Gastroesophageal sphincter (tissue), 4 donors: ENCODE results near the gene SAMD4B. TPM values are rescaled to one million over a fixed set of nuclear protein-coding genes. Genes with fewer than 3 reads are reported as not detected.

Experiments
- ATAC-seq: fragments of 150-250 bp; one replicate; pipeline ENCODE4 v1.9.1; 2016; ENCODE audit warnings: mild to moderate bottlenecking, moderate library complexity
- H3K27ac ChIP-seq, 4 donors: fragments of 200-600 bp; sonication (generic) in 3 of 4; 1 replicate in 3 of 4; 2 replicates in 1 of 4; pipeline ENCODE4 v1.5.1; 2016 to 2019
- H3K27me3 ChIP-seq: fragments of 200-600 bp; sonication (generic); one replicate; pipeline ENCODE4 v1.5.1; 2019
- H3K36me3 ChIP-seq, 2 donors: fragments of 200-600 bp; sonication (generic); one replicate each; pipeline ENCODE4 v1.5.1; 2019; ENCODE audit warnings: control low read depth in 1 of 2
- H3K4me1 ChIP-seq, 3 donors: fragments of 200-600 bp; sonication (generic); 1 replicate in 2 of 3; 2 replicates in 1 of 3; pipeline ENCODE4 v1.5.1; 2016 to 2019; ENCODE audit warnings: control low read depth in 2 of 3
- H3K4me3 ChIP-seq, 2 donors: fragments of 200-600 bp; sonication (generic); one replicate each; pipeline ENCODE4 v1.5.1; 2019; ENCODE audit warnings: mild to moderate bottlenecking in 1 of 2, moderate library complexity in 1 of 2
- H3K9me3 ChIP-seq, 3 donors: fragments of 200-600 bp; sonication (generic); one replicate each; pipeline ENCODE4 v1.5.1; 2017 to 2019; ENCODE audit warnings: control low read depth in 2 of 3
- EP300 ChIP-seq: sonication (generic); formaldehyde crosslinking; IDR thresholded peaks from one replicate; pipeline ENCODE4 v1.6.1; 2017; ENCODE audit warnings: antibody characterized with exemption, mild to moderate bottlenecking
- POLR2A ChIP-seq, 2 donors: fragments of 450-650 bp; IDR thresholded peaks; one replicate each; pipeline ENCODE4 v1.6.1; 2017; ENCODE audit warnings: antibody characterized with exemption in 2 of 2, mild to moderate bottlenecking in 2 of 2, moderate library complexity in 1 of 2
- POLR2AphosphoS5 ChIP-seq: sonication (generic); formaldehyde crosslinking; IDR thresholded peaks from one replicate; pipeline ENCODE4 v1.6.1; 2017; ENCODE audit warnings: antibody characterized with exemption
- WGBS, 2 donors: methylation state at CpG; one replicate each; pipeline ENCODE4 v1.1.5; 2018; ENCODE audit warnings: low coverage in 1 of 2; 5-methylcytosine and 5-hydroxymethylcytosine counted together
- total RNA-seq, 4 donors: library from RNA; depleted of rRNA; stranded (reverse); fragments of >200 nt; gene quantifications; one replicate each; pipeline ENCODE4 v1.1.0, GENCODE V29; 2016
- TF ChIP-seq, protein P1 (sequence below), 4 experiments: fragments of 200-600 bp in 2 of 4; fragments of 450-650 bp in 2 of 4; sonication (generic) in 1 of 4; IDR thresholded peaks; one replicate each; pipeline ENCODE4 v1.5.1; 2017 to 2019; ENCODE audit warnings: antibody characterized with exemption in 4 of 4, mild to moderate bottlenecking in 2 of 4, moderate library complexity in 2 of 4

Gene SAMD4B
- total RNA-seq, 4 donors from 2014 or later = 68.2 to 121 (median 92.8) TPM

DNA sequence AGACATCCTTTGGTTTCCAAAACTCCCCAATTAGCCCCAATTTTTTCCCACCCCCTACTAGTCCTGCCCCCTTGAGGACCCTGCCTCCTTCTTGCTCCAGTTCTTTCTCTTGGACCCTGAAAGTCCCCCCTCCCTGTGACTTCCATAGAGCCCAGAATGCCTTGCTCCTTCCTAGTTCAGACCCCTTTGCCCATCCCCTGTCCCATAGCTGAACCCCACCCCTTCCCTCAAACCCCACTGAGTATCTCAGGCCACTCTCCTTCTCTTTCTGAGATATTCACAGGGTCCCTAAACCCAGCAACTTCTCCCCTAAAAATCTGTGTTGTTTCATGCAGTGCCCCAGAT is 20.4 kb upstream of the SAMD4B start:
- Histone ChIP-seq H3K27ac (no peak overlapping the region), H3K27me3 (peaks cover 5% of the 10 kb centered on the region), H3K36me3 (no peaks in the 10 kb centered on the region), H3K4me1 (peaks cover 0 to 12% (median 6%) of the 10 kb centered on the region in 3 donors), H3K4me3 (no peak overlapping the region), H3K9me3 (no peaks in the 10 kb centered on the region)
- ATAC-seq = no peak
- TF ChIP-seq EP300 (no peak), POLR2A (IDR thresholded peaks at IDR 0.05) (no peak), POLR2AphosphoS5 (no peak)
- TF ChIP-seq, protein P1, sequence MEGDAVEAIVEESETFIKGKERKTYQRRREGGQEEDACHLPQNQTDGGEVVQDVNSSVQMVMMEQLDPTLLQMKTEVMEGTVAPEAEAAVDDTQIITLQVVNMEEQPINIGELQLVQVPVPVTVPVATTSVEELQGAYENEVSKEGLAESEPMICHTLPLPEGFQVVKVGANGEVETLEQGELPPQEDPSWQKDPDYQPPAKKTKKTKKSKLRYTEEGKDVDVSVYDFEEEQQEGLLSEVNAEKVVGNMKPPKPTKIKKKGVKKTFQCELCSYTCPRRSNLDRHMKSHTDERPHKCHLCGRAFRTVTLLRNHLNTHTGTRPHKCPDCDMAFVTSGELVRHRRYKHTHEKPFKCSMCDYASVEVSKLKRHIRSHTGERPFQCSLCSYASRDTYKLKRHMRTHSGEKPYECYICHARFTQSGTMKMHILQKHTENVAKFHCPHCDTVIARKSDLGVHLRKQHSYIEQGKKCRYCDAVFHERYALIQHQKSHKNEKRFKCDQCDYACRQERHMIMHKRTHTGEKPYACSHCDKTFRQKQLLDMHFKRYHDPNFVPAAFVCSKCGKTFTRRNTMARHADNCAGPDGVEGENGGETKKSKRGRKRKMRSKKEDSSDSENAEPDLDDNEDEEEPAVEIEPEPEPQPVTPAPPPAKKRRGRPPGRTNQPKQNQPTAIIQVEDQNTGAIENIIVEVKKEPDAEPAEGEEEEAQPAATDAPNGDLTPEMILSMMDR (IDR thresholded peaks at IDR 0.05) = no peak

- no peak overlapping the region for H3K27ac ChIP-seq
- no peak overlapping the region for H3K4me3 ChIP-seq
- TF ChIP-seq POLR2A (IDR thresholded peaks at IDR 0.05) = no peak
- TF ChIP-seq POLR2AphosphoS5 = no peak
- TF ChIP-seq EP300 = no peak
- TF ChIP-seq, protein P1 (IDR thresholded peaks at IDR 0.05) = no peak
- no peak for ATAC-seq
- 82 to 88% methylated on average over 5 of the region's 5 CpGs for WGBS, 2 donors
- peaks cover 11% of the 10 kb centered on the region for H3K27me3 ChIP-seq
- no peaks in the 10 kb centered on the region for H3K36me3 ChIP-seq
- no peaks in the 10 kb centered on the region for H3K9me3 ChIP-seq
- peaks cover 0 to 22% (median 6%) of the 10 kb centered on the region in 3 donors for H3K4me1 ChIP-seq
Measured at GRCh38 chr19:39324242-39324842, 17.9 kb upstream of the SAMD4B start.

DNA sequence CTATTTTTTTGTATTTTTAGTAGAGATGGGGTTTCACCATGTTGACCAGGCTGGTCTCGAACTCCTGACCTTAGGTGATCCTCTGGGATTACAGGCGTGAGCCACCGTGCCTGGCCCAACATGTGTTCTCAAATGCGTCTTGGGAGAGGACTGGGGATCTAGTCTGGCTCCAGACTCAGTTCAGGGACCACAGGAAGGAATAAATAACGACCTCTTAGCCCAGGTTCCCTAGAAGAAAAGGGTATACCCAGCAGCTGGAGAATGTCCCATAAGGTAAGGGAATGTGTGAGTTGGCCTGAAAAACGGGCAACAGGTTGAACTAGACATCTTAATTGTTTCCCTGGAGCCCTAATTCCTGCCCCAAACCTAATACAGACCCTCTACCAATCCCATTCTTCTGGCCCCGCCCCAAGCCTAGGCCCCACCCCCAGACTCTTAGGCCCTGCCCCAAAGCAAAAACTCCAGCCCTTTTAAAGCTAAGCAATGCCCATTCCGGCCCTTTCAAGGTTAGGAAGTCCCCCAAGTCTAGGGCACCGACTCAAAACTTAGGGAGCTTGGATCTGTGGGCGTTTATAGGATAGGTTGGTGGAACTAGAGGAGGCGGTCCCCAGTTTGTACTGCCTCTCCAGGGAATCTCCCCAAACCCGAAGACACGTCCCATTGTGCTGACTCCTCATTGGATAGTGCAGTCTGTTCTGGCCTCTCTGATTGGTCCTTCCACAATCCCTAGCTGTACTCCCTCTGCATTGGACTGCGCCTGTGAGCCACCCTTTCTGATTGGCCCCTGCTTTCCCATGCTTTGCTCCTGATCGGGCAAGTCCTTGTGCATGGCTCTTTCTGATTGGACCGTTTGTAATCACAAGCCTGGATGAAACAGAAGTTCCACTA is 16.2 kb upstream of the SAMD4B start:
- no peaks in the 10 kb centered on the region for H3K36me3 ChIP-seq
- no peak overlapping the region for H3K4me3 ChIP-seq
- H3K27me3 ChIP-seq = peaks cover 6% of the 10 kb centered on the region
- ATAC-seq = no peak
- TF ChIP-seq POLR2AphosphoS5 (no peak), EP300 (no peak), POLR2A (IDR thresholded peaks at IDR 0.05) (no peak)
- TF ChIP-seq, protein P1 (IDR thresholded peaks at IDR 0.05) = no peak
- WGBS, 2 donors = 66 to 83% methylated on average over 5 to 8 of the region's 16 CpGs
- peaks cover 0 to 10% (median 0%) of the 10 kb centered on the region in 3 donors for H3K4me1 ChIP-seq
- no peaks in the 10 kb centered on the region for H3K9me3 ChIP-seq
- no peak overlapping the region for H3K27ac ChIP-seq

DNA sequence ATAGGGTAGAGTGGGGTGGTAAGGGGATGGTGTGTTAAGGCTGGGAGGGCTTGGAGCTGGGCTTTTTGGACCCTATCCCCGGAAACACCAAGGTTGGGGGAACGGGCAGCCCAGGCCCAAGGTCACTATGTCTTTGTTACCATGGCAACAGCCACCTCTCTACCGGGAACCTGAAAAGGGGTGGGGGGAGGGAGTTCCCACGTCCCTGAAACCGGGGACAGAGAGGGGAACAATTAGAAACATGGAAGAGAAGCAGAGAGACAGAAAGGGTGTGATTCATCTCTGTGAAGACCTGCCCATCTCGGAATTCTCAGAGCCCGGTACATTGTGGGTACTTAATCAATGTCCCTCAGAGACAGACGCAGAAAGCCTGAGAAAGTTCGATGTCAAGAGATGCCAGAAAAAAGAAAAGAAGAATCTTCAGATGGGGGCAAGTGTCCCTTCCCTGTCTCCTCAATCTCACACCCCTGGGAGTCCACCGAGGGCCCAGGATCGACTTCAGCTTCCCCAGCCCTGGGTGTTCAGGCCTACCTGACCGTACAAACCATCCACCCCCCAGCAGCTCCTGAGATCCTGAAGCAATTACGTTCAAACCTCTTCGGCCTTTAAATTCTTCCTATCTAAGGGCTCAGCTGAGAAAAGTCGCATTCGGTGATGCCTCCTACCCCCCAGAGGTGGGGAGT is 14.7 kb upstream of the SAMD4B start:
- H3K36me3 ChIP-seq = no peaks in the 10 kb centered on the region
- 37 to 57% methylated on average over 4 to 12 of the region's 16 CpGs for WGBS, 2 donors
- H3K27me3 ChIP-seq = peaks cover 6% of the 10 kb centered on the region
- no peak overlapping the region for H3K27ac ChIP-seq
- H3K4me1 ChIP-seq = peaks cover 0 to 10% (median 0%) of the 10 kb centered on the region in 3 donors
- TF ChIP-seq, protein P1 (IDR thresholded peaks at IDR 0.05) = no peak
- TF ChIP-seq POLR2AphosphoS5 (no peak), POLR2A (IDR thresholded peaks at IDR 0.05) (no peak), EP300 (no peak)
- H3K9me3 ChIP-seq = no peaks in the 10 kb centered on the region
- H3K4me3 ChIP-seq = no peak overlapping the region
- ATAC-seq = peak; percentile 8
